Fibroblast of skin of right quadriceps (primary cell): ENCODE measurements around the gene ITGA2B.
"Not testable (repeated sequence)": the region's sequence is repeated elsewhere in the genome, so short reads cannot be mapped to it uniquely, and the experiment has no call there.

Source experiments
- DNase-seq: peaks from one replicate; pipeline ENCODE4 v3.0.0-alpha.2; 2013

The ITGA2B gene

DNA sequence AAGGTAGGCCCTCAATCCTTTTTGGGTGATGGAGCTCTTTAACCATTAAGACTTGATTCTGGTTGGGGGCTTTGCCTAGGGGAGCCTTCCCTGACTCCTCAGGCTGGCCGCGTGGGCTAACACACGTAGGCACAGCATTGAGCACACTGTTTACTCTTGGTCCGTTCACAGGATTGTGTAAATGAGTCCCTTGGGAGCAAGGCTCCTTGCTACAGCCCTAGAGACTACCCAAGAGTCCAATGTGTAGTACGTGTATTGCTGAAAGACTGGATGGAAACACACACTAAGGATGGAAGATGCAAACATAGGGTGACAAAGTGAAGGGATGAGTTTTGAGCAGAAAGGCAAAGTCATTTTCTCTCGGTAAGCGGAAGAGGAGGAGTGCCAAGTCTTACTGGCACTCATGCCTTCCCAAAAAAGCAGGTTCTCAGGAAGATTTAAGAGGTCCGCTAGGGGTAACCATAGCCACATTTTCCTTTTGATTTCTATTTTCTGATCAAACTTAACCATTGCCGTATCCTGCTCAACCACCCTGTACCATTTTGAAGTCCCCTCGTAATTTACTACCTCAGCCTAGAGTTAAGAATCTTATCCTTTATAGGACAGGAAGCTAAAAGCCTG lies 911 bp upstream of the ITGA2B start:
- DNase-seq = no peak

DNA sequence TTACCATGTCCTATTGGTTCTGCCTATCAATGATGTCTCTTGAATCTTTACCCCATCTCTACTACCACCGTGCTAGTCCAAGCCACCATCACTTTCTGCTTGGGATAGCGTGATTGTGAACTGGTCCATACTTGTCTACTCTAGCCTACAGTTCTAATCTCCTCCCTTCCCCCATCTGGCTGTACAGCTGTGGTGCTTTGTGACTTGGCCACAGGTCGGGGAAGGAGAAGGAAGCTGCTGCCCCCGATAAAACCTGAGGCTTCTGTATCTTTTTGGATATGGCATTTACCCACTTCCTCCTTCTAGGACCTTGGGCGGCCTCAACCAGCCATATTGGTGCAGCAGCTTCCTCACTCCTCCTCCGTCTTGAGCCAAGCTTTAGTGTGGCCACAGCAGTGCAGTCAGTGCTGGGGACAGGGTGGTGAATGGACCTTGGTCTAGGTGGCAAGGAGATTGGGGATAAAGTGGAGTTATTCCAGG lies 314 bp upstream of the ITGA2B start:
- no peak for DNase-seq

DNA sequence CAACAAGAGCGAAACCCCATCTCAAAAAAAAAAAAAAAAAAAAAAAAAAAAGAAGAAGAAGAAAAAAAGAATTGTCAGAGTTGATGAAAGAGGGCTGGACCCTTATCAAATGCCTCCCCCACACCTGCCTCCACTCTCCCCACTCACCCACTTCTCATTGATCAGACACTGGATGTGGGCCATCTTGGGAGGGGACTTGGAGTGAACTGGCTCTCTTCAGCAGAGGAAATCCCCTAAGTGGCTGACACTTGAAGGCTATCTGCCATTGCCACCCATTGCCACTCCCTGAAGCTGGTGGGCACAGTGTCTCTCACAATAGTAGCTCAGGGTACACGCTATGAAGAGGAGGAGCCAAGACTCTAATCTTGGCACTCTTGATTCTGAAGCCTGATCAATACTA lies 1.6 kb downstream of the ITGA2B start:
- DNase-seq = no peak

DNA sequence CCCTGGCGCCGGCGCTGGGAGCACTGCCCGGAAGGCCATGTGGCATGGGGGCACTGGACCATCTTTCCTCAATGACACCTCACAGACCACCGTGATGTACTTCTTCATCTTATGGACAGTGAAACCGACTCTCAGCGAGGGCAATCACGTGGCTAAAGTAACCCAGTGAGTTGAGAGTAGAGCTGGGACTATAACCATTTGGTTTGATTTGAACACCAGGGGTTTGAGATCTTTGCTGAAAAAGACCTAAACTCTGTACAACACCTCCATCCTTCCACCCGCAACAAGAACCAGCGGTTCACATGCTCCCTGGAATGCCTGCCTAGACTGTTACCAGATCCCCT lies 3.3 kb downstream of the ITGA2B start:
- no peak for DNase-seq

DNA sequence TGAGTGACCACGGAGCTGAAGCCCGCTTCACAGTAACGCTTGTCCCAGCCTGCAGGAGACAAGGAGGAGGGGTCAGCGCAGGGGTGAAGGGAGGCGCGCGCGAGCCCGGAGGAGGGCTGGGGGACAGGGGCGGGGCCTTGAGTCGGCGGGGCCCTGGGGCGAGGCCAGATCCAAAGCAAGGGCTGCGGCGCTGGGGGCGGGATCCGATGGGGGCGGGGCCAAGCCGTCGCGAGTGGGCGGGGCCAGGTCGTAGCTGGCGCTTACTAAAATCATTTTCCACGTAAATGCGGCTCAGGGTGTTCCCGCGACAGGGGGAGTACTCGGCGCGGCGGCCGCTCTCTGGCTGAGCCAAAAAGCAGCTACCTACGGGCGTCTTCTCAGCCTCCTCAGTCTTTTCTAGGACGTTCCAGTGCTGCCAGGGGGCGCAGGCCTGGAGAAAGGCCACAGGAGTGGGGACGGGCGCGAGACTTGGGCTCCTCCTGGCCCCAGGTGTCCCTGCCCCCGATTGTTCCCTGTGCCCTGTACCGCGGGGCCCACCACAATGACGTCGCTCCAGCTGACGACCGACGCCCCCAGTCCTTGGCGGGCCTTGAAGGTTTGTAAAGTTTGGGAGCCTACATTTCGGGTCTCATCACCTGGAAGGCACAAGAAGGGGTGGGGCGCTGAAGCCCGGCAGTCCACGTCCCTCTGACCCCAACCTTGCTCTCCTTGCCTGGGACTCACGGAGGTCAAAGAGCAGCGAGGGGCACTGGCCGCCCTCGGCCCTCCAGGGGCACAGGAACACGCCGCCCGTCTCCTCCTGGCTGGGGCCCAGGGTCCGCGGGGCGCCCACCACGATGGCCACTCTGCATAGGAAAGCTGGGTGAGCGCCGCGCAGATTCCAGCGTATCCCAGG lies 3.9 kb downstream of the ITGA2B start:
- peak; percentile 68 for DNase-seq

DNA sequence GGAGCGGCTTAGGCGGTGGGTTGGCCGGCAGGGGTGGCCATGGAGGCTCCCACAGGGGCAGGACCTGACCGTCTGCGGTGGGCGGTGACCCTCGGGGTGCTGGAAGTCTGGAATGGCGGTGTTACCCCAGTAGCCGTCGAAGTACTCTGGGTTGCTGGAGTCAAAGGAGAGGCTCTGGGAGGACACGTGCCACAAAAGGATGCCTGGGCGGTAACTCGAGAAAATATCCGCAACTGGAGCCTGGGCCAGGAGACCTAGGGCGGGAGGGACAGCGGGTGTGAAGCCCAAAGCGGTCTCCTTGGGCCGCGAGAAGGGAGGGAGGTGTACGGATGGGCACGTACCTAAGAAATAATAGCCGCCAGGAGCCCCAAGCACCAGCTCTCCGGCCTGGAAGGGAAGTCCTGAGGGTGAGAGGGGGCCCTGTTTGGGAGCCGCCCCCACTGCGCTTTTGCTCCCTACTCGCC lies 4.6 kb downstream of the ITGA2B start:
- no peak for DNase-seq

DNA sequence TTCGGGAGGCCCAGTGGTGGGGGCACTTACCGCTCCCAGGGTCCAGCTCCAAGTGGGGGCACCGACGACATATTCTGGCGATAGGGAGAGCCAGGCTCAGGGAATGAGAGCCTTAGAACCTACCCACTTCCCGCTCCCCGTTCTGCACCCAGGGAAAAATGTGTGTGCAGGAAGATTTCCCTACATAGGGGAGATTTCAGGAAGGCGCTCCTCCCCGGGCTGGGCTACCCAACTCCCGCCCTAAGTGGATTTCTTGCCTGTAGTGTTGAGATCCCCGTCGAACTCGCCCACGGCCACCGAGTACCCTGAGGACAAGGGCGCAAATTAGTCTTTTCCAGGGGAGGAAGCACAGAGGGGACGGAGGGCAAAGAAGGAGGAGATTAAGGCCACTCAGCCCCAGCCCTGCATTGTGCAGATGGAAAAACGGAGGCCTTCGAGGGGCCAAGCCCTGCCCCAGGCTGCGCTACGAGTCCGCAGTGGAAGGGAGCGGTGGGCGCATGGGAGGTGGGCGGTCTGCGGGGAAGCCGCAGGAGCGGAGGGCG lies 5.1 kb downstream of the ITGA2B start:
- no peak for DNase-seq

DNA sequence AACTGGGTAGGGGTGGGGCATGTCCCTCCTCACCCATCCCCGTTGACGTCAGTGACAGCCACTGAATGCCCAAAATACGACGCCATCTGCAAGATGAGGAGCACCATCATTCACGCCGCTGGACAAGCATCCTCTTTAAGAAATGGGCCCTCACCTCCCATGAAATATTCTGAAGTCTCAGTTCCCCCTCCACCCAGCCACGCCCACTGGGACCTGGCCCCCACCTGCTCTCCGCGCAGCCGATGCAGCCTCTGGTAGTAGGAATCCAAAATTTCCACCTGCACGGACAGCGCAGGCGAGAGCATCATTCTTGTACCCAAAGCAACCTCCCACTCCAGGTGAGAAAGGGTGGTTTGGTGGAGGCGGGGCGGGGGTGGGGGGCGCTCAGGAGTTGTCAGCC lies 5.6 kb downstream of the ITGA2B start:
- no peak for DNase-seq

DNA sequence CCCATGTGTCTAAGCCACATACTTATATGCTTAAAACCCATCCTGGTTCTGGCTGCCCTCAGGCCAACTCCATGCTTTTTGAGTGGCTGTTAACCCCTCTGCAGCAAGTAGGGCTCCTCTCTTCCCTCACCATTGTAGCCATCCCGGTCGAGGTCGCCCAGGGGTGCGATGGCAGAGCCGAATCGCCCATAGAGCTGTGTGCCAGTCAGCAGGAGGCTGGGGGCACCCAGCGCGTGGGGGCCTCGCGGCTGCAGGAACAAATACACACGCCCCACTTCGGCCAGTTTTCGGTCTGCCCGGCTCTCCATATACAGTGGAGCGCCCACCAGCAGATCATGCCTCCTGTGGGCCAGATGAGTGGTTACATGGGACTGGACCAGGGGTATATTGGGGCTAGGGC lies 6.1 kb downstream of the ITGA2B start:
- no peak for DNase-seq

DNA sequence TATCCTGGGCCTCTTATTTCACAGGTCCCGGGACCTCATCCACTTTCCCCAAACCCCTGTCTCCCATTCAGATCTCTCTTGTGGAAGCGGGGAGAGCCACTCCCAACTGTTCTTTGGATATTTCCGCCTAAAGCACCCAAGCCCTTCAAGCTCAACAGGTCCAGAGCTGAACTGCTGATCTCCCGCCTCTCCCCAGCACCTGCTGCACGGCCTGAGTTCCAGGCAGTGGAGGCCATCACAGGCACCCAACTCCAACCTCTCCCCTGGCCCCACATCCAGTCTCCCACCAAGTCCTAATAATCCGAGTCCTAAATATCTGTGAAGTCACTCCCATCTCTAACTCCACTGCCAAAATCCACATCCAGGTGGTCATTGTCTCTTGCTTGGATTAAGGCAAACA lies 6.5 kb downstream of the ITGA2B start:
- no peak for DNase-seq

DNA sequence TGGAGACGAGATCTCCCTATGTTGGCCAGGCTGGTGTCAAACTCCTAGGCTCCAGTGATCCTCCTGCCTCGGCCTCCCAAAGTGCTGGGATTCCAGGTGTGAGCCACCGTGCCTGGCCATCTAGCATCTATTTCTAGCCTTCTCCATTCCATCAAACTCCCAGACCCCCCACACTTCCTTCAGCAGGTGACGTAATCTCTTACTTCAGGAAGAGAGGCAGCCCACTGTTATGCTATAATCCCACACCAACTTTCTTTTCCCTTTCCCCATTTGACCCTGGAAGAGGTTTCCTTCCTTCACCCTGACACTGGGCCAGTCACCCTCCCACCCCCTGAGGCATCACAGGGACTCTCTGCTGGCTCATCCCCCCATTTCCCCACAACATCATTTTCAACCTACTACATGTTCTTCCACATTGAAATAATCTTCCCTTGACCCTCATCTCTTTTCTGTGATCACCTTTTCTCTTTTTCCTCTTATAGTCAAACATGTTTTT lies 7.6 kb downstream of the ITGA2B start:
- no peak for DNase-seq

DNA sequence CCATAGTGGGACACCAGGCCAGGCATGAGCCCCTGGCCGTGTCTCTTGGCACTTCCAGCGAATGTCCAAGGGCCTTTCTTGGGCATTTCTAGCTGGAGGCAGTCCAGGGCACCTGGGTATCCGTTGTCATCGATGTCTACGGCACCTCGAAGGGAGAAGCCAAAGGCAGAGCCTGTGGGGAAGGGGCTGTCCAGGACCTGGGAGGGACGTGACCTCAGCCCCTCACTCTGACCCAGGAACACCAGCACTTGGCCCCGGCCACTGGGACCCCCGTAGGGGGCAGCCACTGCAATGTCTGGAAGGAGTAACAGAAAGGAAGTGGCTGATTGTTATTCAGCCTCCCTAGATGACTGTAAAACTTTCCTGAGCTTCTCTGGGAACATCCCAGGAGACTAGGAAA lies 8.7 kb downstream of the ITGA2B start:
- no peak for DNase-seq

DNA sequence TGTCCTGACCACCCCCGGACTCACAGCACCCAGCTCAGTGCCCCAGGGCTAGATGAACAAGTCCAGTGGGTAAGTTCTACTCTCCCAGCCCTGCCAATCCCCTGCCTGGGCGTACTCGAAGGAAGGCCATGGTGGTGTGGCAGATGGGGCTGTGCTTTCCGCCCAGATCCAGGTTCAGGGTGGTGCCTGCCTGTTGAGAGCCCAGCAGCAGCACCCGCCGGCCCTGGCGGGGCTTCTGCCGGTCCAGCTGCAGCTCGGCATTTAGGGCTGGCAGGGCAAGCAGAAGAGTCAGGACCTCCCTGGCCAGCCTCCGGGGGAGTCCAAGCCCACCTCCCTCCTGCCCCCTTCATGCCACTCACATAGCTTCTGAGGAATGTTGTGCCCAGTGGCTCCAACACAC lies 9.6 kb downstream of the ITGA2B start:
- DNase-seq = no peak

DNA sequence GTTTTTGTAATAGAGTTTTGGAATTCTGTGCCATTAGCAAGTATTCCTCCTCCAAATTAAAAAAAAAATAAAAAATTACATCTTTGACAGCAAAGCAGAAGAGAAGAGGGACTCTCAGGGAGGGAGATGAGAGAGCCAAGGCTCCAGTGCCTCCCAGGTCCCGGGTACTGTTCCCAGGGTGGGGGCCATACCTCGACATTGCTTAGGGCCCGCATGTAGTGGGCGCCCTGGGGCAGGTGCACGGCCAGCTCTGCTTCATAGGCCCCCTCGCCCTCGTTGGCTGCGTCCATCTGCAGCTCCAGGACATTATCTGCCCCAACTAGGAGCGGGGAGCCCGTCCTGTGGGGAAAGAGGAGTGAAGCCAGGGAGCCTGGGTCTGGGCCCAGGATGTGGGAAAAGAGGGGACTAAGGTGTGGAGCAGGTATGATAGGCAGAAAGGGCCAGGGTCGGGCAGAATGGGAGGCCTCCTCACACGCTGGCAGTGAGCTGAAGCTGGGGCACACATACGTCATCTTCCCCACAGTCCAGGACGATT lies 11.2 kb downstream of the ITGA2B start:
- DNase-seq = no peak

DNA sequence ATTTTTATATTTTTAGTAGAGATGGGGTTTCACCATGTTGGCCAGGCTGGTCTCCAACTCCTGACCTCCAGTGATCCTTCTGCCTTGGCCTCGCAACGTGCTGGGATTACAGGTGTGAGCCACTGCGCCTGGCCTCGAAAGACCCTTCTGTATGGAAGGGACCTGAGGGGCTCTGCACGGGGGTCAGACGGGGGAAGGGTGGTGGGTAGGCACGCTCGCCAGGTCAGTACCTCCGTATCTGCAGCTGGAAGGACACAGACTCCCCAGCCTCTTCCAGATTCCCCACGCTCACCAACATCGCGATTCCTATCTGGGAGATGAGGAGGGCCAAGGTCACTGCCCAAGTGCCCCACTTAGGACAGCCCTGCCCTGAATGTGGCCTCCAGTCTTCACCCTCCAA lies 12.7 kb downstream of the ITGA2B start:
- DNase-seq = no peak

DNA sequence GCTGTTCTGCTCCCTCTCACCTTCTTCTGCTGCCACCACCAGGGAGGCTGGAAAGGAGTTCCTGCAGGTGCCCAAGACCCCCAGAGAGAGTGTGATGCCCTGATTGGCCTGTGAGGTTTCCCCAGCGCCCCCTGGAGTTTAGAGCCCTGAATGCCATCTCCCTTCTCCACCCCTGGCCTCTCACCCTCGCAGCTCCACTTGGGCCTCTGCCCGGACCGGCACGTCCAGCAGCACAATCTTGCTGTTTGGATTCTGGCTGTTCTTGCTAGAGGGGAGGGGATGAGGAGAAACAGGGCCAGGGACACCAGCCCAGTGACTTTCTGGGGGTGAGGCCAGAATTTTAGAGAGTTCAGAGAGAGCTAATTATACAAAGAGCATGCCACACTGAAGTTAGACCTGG lies 13.3 kb downstream of the ITGA2B start:
- DNase-seq = no peak

DNA sequence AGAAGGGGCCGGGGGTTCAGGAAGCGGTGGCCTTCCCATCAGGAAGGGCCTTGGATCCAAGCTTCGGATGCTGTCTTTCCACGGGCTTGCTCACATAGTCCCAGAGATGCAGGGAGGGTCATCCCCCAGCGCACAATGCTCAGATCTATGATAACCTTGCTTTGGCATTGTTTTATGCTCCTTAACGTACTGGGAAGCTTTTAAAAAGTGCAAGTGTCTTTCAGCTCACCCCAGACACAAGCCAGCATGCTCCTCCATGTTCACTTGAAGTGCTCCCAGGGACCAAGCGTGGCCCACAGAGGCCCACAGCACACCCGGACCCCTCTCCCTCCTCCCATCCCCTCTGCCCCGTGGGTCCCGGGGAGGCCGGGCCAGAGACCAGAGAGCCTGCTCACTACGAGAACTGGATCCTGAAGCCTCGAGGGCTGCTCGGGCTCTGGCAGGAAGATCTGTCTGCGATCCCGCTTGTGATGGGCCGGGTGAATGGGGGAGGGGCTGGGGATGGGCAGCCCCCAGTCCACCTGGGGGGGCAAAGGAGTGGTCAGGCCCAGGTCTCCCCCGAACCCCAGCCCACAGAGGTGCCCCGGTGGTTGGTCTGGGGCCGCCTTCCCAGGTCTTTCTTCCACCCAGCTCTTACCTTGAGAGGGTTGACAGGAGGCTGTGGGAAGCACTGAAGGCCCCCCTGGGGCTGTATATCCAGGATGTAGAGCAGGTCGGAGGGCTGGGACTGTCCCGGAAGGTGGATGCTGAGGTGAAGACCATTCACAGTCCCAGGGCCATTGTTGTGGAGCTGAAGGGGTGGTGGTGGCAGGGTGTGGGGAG lies 14.0 kb downstream of the ITGA2B start:
- DNase-seq = no peak

DNA sequence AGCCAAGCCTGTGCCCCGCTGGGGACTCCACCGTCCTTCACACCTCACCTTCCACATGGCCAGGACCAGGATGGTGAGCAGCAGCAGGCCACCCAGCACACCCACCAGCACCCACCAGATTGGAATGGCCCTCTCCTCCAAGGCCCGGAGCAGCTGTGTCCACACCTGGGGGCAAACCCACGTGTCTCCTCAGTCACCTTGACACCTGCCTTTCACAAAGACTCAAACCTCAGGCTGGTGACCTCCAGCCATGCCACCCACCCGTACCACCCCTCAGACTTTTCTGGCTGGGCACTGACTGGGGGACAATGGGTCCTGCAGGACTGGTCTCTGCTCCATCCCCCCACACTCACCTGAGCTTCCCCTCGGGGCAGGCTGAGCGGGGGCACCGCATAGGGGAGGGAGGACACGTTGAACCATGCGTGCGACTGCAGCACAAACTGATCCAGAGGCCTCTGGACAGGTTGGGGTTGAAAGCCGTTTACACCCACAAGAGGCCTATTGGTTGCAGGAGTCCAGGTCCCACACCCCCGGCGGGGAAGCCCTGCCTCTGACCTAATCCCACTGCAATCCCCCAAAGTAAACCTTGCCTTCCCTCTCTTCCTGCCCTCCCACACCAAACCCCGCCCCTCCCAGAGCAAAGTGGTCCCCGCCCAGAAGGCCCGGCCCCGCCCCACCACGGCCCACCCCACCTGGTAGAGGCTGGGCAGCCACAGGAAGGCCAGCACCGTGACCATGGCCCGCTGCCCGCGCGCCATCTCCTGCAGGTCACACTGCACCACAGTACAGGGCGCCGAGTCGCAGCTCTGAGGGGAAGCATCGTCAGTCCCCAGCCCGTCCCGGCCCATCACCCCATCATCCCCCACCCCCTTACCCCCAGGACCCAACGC lies 14.9 kb downstream of the ITGA2B start:
- DNase-seq = no peak

DNA sequence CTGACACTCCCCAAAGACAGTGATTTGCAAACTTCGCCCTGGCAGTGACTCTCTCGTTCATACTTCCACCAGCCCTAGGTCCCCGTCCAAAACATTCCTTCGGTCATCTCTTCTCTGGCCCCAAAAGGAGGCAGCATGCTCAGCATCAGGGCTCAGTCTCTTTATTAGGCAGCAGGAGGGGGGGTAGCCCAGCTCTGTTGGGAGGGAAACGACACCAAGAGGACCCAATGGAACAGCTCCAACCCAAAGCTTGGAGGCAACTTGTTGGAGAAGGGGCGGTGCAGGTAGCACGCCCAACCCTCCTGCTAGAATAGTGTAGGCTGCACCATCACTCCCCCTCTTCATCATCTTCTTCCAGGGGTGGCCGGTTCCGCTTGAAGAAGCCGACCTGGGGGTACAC lies 17.4 kb downstream of the ITGA2B start:
- DNase-seq = no peak

DNA sequence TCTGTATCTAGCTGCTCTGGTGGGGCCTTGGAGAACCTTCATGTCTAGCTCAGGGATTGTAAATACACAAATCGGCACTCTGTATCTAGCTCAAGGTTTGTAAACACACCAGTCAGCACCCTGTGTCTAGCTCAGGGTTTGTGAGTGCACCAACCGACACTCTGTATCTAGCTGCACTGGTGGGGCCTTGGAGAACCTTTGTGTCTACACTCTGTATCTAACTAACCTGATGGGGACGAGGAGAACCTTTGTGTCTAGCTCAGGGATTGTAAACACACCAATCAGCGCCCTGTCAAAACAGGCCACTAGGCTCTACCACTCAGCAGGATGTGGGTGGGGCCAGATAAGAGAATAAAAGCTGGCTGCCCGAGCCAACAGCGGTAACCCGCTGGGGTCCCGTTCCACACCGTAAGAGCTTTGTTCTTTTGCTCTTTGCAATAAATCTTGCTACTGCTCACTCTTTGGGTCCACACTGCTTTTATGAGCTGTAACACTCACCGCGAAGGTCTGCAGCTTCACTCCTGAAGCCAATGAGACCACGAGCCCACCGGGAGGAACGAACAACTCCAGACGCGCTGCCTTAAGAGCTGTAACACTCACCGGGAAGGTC lies 19.9 kb downstream of the ITGA2B start:
- DNase-seq = not testable (repeated sequence)
